WERI-Rb-1 (cell line): ENCODE measurements around the gene NDUFAF5.
"Not testable (repeated sequence)": the region's sequence is repeated elsewhere in the genome, so short reads cannot be mapped to it uniquely, and the experiment has no call there.

Source experiments
- DNase-seq: peaks from one replicate; pipeline ENCODE4 v3.0.0-alpha.2; 2020
- H3K27ac ChIP-seq: fragments of 250-450 bp; sonication (Bioruptor Pico); 2 replicates; pipeline ENCODE4 v1.5.1; 2020; ENCODE audit warnings: mild to moderate bottlenecking, moderate library complexity
- H3K27me3 ChIP-seq: fragments of 250-450 bp; sonication (Bioruptor Pico); 2 replicates; pipeline ENCODE4 v1.5.1; 2021; ENCODE audit warnings: mild to moderate bottlenecking, low read depth, moderate library complexity; ENCODE audit not compliant: insufficient read depth, severe bottlenecking
- H3K36me3 ChIP-seq: fragments of 250-450 bp; sonication (Bioruptor Pico); 2 replicates; pipeline ENCODE4 v1.5.1; 2020; ENCODE audit warnings: mild to moderate bottlenecking, moderate library complexity
- H3K4me3 ChIP-seq: 2 replicates; pipeline ENCODE4 v1.5.1; 2011; ENCODE audit warnings: low read depth, mild to moderate bottlenecking, control low read depth, low read length
- H3K9me3 ChIP-seq: fragments of 250-450 bp; sonication (Bioruptor Pico); 2 replicates; pipeline ENCODE4 v1.5.1; 2021; ENCODE audit warnings: mild to moderate bottlenecking, moderate library complexity; ENCODE audit not compliant: severe bottlenecking
- CTCF ChIP-seq: IDR thresholded peaks from 2 replicates; pipeline ENCODE4 v1.5.1; 2011; ENCODE audit warnings: low read depth, mild to moderate bottlenecking, control low read depth, inconsistent platforms, low read length

Gene NDUFAF5

DNA sequence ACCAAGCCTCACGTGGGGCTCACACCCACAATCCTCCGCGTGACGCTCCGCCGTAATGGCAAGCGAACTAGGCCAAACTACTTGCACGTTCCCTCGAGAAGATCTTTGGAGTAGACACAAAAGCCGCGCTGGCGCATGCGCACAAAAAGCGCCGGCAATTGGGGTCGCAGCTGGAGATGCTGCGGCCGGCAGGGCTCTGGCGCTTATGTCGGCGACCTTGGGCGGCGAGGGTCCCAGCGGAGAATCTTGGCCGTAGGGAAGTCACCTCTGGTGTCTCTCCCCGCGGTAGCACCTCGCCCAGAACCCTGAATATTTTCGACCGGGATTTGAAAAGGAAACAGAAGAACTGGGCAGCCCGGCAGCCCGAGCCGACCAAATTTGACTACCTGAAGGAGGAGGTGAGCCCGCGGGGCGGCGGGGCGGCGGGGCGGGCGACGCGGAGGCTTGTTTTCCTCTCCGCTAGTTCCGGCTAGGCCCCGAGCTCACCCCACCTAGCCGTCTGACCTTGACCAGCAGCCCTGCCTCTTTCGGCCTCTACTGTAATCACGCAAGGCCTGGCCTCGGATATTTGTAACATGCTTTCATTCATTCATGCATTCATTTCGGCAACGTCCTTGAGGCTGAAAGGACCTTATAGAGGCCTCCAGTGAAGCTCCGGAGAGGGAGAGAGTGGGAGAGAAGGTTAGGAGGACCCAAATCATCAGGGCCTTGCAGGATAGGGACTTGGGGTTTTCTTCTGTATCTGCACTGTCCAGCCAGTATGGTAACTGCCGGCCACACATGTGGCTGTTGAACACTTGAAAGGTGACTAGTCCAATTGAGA is at the start of gene NDUFAF5, which contains the start of gene ESF1:
TSS of gene NDUFAF5 (plus strand) at position 136 of the 823 bp plus-strand sequence. CDS start at position 177, 41 bp downstream.
TSS of gene ESF1 (minus strand) at position 27 of the 823 bp plus-strand sequence. CDS start 1,779 bp downstream, outside the sequence.
- Histone ChIP-seq H3K36me3 (peaks cover 65% of the 10 kb centered on the region), H3K9me3 (no peaks in the 10 kb centered on the region), H3K4me3 (peak within 1 kb of the TSS; percentile 91), H3K27ac (peak within 1 kb of the TSS; percentile 95), H3K27me3 (no peaks in the 10 kb centered on the region)
- peak; percentile 96 for DNase-seq
- no peak for TF ChIP-seq CTCF

- Histone ChIP-seq H3K9me3 (peaks cover 3% of the 10 kb centered on the region), H3K36me3 (peaks cover 28% of the 10 kb centered on the region), H3K27me3 (no peaks in the 10 kb centered on the region), H3K27ac (no peak overlapping the region), H3K4me3 (no peak overlapping the region)
- no peak for DNase-seq
- TF ChIP-seq CTCF, result no peak
These were observed 49.0 kb upstream of the NDUFAF5 start for GRCh38 chr20:13735826-13736225.

GRCh38 chr20:13736436-13737191 is 48.2 kb upstream of the NDUFAF5 start:
- peaks cover 29% of the 10 kb centered on the region for H3K36me3 ChIP-seq
- H3K9me3 ChIP-seq, result peaks cover 3% of the 10 kb centered on the region
- no peaks in the 10 kb centered on the region for H3K27me3 ChIP-seq
- no peak for DNase-seq
- no peak overlapping the region for H3K4me3 ChIP-seq
- no peak for TF ChIP-seq CTCF
- no peak overlapping the region for H3K27ac ChIP-seq

DNA sequence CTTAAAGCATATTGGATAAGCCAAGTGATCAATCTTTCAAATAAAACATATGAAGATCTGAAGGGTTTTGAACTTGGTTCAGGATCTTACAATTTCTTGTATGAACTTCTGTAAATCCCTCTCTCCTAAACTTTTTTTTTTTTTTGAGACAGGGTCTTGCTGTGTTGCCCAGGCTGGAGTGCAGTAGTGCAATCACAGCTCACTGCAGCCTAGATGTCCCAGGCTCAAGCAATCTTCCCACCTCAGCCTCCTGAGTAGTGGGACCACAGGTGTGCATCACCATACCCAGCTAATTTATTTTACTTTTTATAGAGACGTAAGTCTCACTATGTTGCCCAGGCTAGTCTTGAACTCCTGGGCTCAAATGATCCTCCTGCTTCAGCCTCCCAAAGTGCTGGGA is 46.6 kb upstream of the NDUFAF5 start:
- peaks cover 17% of the 10 kb centered on the region for H3K36me3 ChIP-seq
- not testable (repeated sequence) for DNase-seq, H3K27me3 ChIP-seq, H3K4me3 ChIP-seq, H3K27ac ChIP-seq, H3K9me3 ChIP-seq

GRCh38 chr20:13739731-13740649 is 44.8 kb upstream of the NDUFAF5 start:
- Histone ChIP-seq H3K4me3 (no peak overlapping the region), H3K27me3 (no peaks in the 10 kb centered on the region), H3K9me3 (peaks cover 3% of the 10 kb centered on the region), H3K27ac (no peak overlapping the region), H3K36me3 (peaks cover 12% of the 10 kb centered on the region; the same call in 1 of the 2 replicates)
- no peak for TF ChIP-seq CTCF
- DNase-seq, result no peak
